Esophagus muscularis mucosa (tissue), 3 donors: ENCODE results near the gene RBM15B.

Source experiments
- CTCF ChIP-seq, 3 experiments: fragments of 200-600 bp in 2 of 3; fragments of 450-650 bp in 1 of 3; sonication (generic) in 2 of 3; IDR thresholded peaks; one replicate each; pipeline ENCODE4 v1.5.1; 2017 to 2019; ENCODE audit warnings: antibody characterized with exemption in 3 of 3, mild to moderate bottlenecking in 2 of 3, moderate library complexity in 1 of 3
- POLR2AphosphoS5 ChIP-seq, 2 donors: sonication (generic); formaldehyde crosslinking; IDR thresholded peaks; one replicate each; pipeline ENCODE4 v1.6.1; 2017; ENCODE audit warnings: antibody characterized with exemption in 2 of 2

GRCh38 chr3:51384055-51384725 lies 6.9 kb upstream of the RBM15B start:
- no peak for TF ChIP-seq POLR2AphosphoS5 (IDR thresholded peaks at IDR 0.05)
- no peak for TF ChIP-seq CTCF (IDR thresholded peaks at IDR 0.05)
